Measurements from ENCODE around the gene STAB2.

The STAB2 gene

DNA sequence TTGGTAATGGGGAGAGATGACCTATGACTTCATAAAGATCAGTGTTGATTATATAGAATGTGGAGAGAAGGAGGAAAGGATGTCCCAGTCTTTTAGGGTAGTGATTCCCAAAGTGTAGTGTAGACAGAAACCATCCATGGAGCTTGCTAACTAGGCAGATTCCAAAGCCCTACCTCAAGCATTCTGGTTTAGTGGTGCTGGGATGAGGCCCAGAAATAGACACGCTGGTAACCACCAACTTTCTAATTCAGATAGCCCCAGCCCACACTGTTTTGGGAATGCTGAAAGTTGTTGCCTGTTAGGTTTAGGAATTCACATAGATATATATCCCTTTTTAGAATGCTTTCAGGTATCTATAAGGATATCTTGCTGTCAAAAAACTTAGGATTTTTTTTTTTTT, 69.2 kb downstream of the STAB2 start:
- DNase-seq: no peak

DNA sequence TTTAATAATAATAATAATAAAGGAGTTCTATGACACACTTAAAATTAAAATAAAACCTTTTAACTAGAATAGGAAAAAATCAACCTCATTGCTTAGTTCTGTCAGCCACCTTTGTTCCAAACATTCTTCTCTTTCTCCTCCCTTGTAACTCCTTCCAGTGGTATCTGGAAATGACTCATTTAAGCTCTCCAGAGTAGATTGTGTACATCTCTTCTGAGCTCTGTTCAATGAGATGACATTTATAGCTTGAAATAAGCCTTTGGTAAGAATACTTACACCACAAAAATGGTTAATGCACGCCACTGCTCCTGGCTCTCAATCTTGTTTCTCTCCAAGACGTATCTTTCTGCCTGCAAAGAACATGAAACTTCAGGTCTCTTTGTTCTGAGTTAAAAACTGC, 70.3 kb downstream of the STAB2 start:
- no peak for DNase-seq

DNA sequence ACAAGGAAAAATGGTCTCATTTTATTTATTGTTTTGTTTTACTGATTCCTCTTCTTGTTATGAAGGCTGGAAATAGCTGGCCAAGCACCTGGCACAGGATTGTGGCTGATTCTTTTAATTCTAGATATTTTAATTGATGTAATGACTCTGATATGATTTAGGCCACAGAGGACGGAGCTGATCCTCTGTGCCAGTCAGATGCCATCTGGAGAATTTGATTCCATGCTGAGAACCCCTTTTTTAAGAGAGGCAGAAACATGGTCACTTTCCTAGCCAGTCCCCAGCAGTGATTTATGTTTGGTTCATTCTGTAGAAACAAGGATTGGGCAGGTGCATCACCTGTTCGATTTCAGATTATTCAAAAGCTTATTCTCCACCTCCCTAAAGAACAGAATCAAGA, 77.6 kb downstream of the STAB2 start:
- no peak for DNase-seq

DNA sequence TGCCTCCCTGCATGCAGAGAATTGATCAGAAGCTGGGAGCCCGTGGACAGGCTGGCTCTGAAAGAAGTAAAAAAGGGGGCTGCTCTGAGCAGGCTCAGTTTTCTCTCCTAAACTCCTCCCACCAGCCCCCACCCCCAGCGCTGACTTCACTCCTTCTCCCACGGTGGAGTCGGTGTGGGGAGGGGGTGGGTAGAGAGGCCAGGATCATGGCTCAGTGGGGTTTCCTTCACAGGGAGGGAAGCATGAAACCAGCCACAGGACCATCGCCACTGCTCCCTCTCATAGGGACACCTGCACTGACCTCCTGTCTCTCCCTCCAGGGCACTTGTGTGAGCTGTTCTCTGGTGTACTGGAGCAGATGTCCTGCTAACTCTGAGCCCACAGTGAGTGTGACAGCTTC, 78.9 kb downstream of the STAB2 start:
- no peak for DNase-seq

DNA sequence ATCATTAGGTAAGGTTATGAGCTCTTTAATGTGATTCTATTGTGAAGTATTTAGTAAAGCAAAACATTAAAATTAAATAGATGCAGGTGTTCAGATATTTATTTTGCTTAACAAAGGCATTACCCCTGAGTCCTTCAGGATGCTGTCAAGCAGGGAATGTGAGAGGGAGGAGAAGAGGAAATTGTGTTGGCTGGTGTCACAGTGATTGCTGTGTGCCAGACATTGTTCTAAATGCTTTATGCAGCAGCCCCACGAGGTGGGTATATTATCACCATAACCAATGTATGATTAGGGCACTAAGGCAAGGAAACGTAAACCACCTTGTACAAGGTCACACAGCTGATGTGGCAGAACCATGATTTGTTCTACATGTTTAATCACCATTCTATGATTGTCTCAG, 80.1 kb downstream of the STAB2 start:
- no peak for DNase-seq

DNA sequence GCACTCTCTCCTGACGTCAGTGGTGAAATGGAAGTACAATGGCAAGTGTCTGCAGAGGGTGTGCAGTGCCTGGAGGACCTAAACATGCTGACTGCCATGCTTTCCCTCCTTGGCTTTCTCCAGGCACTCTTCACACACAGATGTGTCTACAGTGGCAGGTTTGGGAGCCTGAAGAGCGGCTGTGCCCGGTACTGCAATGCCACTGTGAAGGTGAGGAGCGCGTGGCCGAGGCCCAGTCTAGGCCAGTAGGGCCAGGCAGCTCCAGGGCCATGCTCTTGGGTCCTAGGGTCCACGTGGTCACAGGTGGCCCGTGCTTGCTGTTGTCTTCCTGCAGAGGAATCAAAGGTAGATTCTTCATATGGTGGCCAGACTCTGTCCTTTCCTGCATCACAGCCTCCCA, 81.4 kb downstream of the STAB2 start:
- no peak for DNase-seq

DNA sequence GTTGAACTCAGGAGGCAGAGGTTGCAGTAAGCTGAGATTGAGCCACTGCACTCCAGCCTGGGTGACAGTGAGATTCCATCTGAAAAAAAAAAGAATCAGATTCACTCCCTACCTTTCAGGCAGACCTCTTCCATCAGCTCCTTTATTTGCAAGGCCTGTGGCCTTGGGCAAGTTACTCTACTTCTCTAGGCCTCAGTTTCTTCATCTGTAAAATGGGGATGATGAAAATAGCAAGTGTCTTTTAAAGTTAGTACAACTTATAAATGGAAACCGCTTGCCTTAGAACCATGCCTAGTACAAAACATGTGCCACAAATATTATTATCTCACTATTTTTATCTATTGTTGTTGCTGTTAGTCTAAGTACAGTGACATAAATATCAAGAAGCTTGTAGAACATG, 84.3 kb downstream of the STAB2 start:
- no peak for DNase-seq

DNA sequence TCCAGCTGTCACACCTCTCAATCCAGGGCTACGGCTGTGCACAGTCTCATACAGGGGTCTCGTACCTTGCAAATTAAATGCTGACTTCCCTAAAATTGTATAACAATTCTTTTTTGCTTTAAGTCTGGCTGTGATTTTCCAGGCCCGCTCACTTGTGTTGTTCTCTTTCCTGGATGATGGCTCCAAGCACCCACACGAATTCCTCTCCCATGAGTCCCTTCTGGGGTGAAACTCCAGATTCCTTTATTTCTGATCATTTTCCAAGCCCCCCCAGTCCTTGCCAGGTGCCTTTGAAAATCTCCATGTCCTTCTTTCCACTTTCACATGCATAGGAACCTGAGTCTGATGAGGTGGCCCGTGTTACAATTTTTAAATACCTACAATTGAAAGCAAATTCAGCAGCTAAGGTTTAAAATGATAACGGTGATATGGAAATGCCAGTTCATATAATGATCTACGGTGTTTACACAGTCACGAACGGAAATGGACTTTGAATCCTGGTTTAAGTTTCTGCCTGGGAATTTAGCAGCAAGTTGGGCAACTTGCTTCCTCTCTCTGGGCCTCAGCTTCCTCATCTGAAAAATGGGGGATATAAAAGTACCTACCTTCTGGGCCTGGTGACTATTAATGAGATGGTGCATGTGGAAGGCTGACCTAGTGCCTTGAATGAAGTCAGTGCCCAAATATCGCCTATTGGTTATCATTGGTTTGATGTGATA, 85.5 kb downstream of the STAB2 start:
- no peak for DNase-seq

DNA sequence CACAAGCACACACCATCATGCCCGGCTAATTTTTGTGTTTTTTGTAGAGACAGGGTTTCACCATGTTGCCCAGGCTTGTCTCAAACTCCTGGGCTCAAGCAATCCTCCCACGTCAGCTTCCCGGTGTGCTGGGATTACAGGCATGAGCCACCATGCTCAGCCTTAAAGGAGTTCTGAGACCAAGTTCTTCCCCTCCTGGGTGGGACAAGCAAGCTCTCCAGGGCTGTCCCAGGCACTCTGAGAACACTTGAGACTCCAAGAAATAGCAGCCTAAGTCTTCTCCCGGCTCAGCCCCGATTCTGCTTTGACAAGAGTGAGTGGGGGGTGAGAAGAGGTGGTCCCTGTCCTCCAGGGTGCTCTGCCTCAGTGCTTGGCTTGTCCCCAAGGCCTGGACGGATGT, 86.4 kb downstream of the STAB2 start:
- DNase-seq: no peak

DNA sequence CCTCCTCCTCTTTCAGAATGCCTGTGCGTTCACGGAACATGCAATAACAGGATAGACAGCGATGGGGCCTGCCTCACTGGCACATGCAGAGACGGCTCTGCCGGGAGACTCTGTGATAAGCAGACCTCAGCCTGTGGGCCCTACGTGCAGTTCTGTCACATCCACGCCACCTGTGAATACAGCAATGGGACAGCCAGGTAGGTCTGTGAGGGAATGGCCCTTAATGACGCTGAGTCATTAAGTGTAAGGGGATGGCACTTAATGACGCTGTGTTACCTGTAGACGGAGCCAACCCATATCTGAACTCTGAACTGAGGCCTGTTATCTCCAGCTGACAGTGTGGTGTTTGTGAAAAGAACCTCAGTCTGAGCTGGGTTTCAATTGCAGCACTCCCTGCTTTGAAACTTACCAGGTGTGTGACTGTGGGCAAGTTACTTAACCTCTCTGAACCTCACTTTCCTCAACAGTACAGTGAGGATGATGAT, 86.9 kb downstream of the STAB2 start:
- DNase-seq: no peak

DNA sequence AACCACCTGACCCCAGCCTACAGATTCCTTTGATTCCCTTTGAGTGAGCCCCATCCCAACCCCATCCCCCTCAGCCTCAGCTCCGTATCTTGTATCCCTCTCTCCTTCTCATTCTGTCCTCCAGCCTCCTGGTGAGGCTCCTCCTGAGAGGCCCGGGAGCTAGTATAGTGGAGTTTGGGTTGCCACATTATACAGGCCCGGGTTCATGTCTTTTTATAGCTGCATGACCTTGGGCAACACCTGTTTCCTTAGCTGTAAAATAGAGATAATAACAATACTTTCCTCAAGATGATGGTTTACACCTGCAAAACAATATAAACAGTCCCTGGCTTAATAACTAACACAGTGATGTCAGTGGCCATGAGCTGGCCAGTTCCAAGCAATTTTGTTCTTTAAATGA, 89.8 kb downstream of the STAB2 start:
- DNase-seq: no peak

DNA sequence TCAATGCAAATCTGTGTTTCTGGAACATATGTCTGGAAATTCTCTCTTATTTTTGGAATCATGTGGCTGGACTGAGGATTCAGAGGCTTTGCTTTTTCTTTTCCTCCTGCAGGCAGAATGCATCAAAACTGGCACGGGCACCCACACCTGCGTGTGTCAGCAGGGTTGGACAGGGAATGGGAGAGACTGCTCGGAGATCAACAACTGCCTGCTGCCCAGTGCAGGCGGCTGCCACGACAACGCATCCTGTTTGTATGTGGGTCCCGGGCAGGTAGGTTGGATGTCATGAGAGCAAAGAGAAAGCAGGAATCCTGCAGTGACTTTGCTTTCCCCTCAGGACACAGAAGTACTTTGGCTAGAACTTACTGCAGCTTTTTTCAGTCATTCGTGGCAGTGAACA, 90.3 kb downstream of the STAB2 start:
- no peak for DNase-seq

DNA sequence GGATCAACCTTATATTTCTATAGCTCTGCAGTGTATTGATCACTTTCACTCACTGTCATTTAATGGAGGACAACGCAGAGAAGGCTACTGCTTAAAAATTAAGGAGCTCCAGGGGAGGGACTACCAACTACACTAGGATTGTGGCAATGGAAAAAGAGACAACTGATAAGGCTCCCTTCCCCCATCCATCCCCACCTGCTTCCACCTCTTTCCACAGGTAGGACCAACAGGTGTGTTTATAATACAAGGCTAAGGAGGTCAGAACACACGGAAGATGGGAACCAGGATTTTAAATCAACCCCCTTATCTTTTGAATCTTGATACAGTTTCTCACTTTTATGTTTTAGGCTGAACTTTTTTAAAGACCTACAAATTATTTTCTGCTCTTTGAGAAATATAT, 90.8 kb downstream of the STAB2 start:
- DNase-seq: no peak

DNA sequence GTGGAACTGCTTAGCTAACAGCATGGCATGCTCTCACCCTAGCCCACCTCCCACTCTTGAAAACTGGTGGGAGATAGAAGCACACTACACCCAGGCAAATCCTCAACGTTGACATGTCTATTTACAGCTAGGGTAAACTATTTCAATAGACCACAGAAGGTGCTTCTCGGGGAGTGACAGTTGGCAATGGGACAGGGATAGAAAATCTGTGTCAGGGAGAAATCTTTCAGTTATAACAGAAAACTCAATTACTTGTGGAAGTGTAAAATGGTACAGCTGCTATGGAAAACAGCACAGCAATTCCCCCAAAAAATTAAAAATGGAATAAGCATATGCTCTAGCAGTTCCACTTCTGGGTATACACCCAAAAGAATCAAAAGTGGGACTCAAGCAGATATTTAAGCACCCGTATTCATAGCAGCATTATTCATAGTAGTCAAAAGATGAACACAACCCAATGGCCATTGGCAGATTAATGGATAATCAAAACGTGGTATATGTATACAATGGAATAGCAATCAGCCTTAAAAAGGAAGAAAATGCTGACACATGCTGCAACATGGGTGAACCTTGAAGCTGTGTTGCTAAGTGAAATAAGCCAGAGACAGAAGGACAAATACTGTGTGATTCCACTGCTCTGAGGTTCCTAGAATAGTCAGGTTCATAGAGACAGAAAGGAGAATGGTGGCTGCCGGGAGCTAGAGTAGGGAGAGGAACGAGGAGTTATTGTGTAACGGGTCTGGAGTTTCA, 92.5 kb downstream of the STAB2 start:
- DNase-seq: no peak

DNA sequence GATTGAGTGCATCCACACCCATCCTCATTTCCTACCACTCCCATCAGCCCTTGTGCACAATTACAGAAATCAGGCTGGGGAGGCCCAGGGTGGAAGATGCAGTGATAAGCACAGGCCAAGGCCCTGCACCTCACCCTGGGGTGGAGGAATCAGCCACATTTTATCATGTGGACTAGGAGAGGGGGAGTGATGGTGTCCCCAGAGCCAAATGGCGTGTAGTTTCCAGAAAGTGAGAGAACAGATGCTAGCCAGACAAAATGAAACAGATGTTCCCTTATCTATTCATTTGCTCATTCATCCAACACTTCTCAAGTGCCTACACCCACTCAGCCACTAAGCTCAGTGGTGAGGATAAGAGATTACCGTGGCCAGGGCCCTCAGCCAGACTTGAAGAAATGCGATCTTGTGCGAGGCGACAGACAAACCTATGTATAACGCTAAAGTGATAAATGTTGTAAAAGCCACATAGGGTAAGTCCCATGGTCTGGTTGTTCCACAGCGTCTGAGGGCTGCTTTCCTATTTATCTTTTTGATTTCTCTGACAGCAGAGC, 93.6 kb downstream of the STAB2 start:
- peak; percentile 78 for DNase-seq

DNA sequence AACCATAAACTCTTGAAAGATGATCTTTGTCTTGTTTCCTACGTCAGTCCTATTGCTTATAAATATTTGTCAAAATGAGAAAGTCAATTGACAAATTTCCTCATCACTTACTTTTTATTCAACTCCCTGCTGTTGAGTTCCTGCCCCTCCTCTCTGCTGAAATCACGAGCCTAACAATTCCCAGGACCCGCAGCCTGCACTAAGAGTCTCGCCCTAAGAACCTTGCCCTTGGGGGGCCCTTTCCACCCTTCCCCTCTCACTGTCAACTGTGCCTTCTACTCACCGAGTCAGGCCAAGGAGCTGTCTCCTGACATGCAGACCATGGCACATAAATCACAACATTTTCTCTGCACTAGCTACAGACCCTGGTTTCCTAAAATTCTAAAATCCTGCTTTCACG, 99.0 kb downstream of the STAB2 start:
- DNase-seq: no peak

DNA sequence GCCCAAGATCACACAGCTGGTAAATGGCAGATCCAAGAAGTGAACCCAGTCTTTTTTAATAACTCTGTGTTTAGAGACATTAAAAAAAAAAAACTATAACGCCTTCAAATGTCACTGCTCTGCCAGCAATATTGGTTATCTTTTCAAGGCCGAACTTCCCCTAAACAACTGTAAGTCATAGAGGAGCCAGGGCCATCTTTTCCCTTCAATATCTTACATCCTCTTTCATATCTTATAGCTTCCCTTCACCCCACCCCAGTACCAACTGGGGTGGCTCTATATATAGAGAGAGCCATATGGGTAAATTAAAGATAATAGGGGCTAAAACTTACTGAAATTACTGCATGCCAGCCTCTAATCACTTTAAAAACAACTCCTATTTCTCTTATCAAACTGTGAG, 100.2 kb downstream of the STAB2 start:
- no peak for DNase-seq

DNA sequence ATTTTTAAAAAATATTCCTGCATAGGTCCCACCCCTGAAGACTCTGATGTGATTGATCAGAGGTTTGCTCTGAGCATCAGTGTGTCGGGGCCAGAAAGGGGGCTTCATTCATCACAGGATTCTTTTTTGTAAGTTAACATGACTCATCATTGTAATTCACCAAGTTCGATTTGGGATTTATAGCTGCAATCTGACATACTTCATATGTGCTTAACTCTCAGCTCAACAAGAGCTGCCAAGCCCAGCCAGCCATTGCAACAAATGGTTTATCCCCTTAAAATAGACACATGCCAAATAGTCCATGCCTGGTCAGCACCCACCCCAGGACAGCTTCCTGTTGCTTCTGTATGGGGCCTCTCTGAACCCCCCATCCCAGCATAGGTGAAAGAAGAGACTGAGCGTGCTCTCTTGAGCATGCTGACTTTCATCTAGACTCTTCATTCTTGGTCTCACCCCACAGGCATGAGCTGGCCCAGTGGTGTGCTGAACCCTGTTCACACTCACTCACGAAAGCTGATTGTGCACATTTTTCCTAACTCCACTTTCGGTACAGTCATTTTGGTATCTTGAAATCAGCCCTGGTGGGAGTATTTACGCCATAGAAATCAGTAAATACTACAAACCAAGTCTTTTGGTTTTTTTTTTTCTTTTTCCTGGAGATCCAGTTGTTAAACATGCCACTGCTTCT, 101.4 kb downstream of the STAB2 start:
- DNase-seq: no peak

DNA sequence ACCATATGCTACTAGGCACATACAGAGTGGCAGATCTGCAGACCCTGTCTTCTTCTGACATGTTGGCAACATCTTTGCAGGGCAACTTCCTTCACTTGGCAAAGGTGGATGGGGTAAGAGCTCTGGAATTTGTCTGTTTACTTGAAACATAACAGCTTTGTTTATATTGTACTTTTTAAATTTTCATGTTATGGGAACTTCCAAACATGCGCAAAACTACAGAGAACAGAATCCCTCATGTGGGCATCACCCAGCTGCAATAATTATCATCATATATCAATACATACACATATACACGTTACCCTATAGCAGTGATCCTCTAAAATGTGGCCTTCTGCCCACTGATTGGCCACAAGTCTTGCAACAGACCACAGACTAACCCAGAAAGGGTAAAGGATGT, 103.4 kb downstream of the STAB2 start:
- no peak for DNase-seq

DNA sequence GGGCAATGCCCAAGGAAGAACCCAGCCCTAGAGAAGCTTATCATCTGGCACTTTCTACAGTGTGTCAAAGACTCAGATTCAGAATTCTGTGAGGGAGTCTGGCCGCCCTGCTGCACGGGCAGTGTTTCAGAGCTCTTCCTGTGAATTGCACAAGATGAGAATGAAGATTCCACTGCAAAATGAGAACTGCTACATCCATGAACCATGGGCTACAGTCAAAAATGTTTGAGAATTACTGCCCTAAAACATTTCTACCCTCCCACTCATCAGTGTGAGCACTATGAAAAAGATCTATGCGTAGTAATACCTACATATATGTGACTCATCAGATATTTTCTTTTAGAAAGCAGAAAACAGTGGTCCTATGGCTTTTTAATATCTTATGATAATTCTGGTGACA, 104.0 kb downstream of the STAB2 start:
- DNase-seq: no peak

DNA sequence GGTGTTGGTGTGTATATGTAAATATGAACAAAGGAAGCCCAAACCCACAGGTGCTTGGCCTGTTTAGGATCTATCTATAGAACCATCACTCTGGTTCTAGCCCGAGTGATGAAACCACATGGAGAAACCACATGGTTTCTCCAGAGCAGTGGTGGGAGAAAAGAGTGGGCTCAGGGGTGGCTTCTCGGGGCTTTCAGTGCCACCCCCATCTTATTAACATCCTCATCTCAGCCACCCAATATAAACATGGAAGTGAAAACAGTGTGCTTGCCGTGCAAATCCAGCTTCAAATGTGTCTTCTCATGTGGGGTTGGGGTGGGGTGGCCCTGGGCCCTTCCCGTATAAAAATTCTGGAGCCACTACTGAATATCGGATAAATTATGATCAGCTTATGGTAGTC, 109.0 kb downstream of the STAB2 start:
- DNase-seq: no peak

DNA sequence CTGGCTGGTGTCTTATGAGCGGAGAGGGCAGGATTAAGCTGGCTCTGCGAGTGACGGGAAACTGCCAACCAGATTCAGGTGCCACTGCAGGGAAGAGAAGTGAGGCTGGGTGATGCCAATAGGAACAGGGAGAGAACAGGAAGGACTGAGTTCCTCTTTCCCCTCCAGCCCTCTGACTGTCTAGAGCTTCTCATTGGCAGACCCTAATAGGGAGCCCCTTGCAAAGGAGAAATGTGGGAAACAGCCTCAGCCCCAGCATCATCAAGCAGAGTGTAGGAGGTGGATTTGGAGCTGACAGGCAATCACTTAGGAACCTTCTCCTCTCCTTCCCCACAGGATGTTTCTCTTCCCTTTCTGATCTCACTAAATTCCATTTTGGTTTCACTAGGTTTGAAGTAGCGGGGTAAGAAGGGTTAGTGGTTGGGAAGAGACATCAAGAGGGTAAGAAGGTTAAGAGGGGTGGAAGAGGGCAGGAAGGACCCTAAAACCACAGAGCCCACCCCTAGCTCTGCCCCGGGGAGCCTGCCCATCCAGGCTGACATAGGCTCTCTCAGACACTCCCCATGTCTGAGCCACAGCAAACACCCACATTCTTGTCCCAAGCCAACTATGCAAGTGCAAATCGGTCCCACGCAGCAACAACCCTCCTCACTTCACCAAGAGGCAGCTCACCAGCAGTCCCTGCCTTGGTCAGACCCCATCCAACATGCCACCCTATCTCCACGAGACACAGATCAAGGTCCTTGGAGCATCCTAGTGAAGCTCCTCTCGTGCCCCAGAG, 111.1 kb downstream of the STAB2 start:
- DNase-seq: no peak
